Karpas-422 (cell line): ENCODE data around the gene PTPRD. TPM values are rescaled to one million over a fixed set of nuclear protein-coding genes. Genes with fewer than 3 reads are reported as not detected.

Experiments
- DNase-seq: peaks from one replicate; pipeline ENCODE4 v3.0.0-alpha.2; 2015
- H2AFZ ChIP-seq: fragments of 200-600 bp; sonication (generic); 2 replicates; pipeline ENCODE4 v1.6.1; 2014; ENCODE audit warnings: antibody characterized with exemption, low read length, mixed read lengths
- H3K27ac ChIP-seq: fragments of 200-600 bp; sonication (generic); 2 replicates; pipeline ENCODE4 v1.5.1; 2014; ENCODE audit warnings: mild to moderate bottlenecking, low read length, moderate library complexity
- H3K27me3 ChIP-seq: fragments of 200-600 bp; sonication (generic); 2 replicates; pipeline ENCODE4 v1.6.1; 2014; ENCODE audit warnings: low read length, mixed read lengths
- H3K36me3 ChIP-seq: fragments of 200-600 bp; sonication (generic); 2 replicates; pipeline ENCODE4 v1.6.1; 2014; ENCODE audit warnings: low read length, mixed read lengths; ENCODE audit not compliant: insufficient read depth
- H3K4me1 ChIP-seq: fragments of 200-600 bp; sonication (generic); 2 replicates; pipeline ENCODE4 v1.6.1; 2014; ENCODE audit warnings: mild to moderate bottlenecking, low read length, mixed read lengths
- H3K4me2 ChIP-seq: fragments of 200-600 bp; sonication (generic); 2 replicates; pipeline ENCODE4 v1.6.1; 2014; ENCODE audit warnings: low read length, low read depth, mild to moderate bottlenecking; ENCODE audit not compliant: poor library complexity, severe bottlenecking
- H3K4me3 ChIP-seq: fragments of 200-600 bp; sonication (generic); 2 replicates; pipeline ENCODE4 v1.5.1; 2014; ENCODE audit warnings: mild to moderate bottlenecking, antibody characterized with exemption, low read length, mixed read lengths
- H3K79me2 ChIP-seq: fragments of 200-600 bp; sonication (generic); 2 replicates; pipeline ENCODE4 v1.6.1; 2014; ENCODE audit warnings: mild to moderate bottlenecking, low read length, mixed read lengths
- H3K9ac ChIP-seq: fragments of 200-600 bp; sonication (generic); 2 replicates; pipeline ENCODE4 v1.6.0; 2014; ENCODE audit warnings: low read length
- H3K9me2 ChIP-seq: fragments of 200-600 bp; sonication (generic), shearing (Covaris generic); replicated peaks from 2 replicates; pipeline ENCODE4 v1.6.0; 2014; ENCODE audit warnings: mild to moderate bottlenecking, low read length, moderate library complexity; ENCODE audit not compliant: insufficient read depth
- H3K9me3 ChIP-seq: fragments of 300-700, 200-600 bp; sonication (generic); 2 replicates; pipeline ENCODE4 v1.6.1; 2014; ENCODE audit warnings: low read length, mixed read lengths
- H4K20me1 ChIP-seq: fragments of 200-600 bp; sonication (generic); 2 replicates; pipeline ENCODE4 v1.6.1; 2014; ENCODE audit warnings: mild to moderate bottlenecking, antibody characterized with exemption, low read length, low read depth; ENCODE audit not compliant: insufficient read depth
- total RNA-seq: library from RNA; depleted of rRNA; stranded (reverse); fragments of >200 nt; shearing (Covaris generic); gene quantifications from 2 replicates; pipeline ENCODE4 v1.2.3, GENCODE V29; 2014; ENCODE audit warnings: low replicate concordance

PTPRD gene
- total RNA-seq, 1 experiment from 2014 or later, result 0.63 TPM

DNA sequence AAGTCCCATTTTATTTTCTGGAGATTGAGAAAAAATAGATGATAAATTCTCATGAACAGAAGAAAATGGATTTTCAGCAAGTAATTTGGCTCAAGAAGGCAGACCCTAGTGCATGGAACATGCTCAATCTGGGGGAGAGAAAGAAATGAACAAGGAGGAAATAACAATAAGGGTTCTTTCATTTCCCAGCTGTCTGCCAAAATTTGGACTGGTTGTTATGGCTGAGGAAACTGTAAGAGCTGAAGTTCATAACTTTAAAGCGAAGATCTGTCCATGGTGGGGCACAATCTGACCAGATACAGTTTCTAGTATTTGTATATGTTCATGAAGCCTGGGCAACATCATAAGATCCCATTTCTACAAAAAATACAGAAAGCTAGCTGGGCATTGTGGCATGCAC, 1426.7 kb downstream of the PTPRD start:
- Histone ChIP-seq H3K9me3 (peaks cover 35% of the 10 kb centered on the region), H2AFZ (no peak overlapping the region), H3K9ac (no peak overlapping the region), H3K27me3 (no peaks in the 10 kb centered on the region), H3K27ac (no peak overlapping the region), H3K9me2 (no peaks in the 10 kb centered on the region), H3K4me1 (no peaks in the 10 kb centered on the region), H3K36me3 (no peaks in the 10 kb centered on the region), H3K4me2 (no peak overlapping the region), H4K20me1 (no peaks in the 10 kb centered on the region), H3K4me3 (no peak overlapping the region), H3K79me2 (no peaks in the 10 kb centered on the region)
- DNase-seq, result no peak

DNA sequence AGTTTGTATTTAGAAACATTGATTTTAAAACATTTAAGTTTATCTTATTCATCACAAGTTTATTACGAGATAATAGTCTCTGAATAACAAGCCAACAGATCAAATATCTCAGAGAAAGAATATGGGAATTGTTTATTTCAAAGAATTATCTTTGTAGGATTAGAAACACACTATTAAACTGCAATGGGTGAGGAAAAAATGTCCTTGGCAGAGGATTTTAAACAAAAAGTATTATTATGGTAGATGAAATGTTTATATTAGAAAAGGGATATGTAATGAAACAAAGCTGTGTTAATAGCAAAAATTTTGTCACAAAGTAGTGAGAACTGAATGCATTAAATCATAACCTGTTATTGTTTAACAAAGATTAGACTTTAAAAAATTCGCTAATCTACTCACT, 1430.4 kb downstream of the PTPRD start:
- H3K79me2 ChIP-seq, result no peaks in the 10 kb centered on the region
- no peak for DNase-seq
- H3K4me2 ChIP-seq, result no peak overlapping the region
- no peak overlapping the region for H2AFZ ChIP-seq
- no peaks in the 10 kb centered on the region for H3K4me1 ChIP-seq
- H3K27me3 ChIP-seq, result no peaks in the 10 kb centered on the region
- no peak overlapping the region for H3K9ac ChIP-seq
- no peak overlapping the region for H3K27ac ChIP-seq
- peaks cover 38% of the 10 kb centered on the region; the same call in 1 of the 2 replicates for H3K9me3 ChIP-seq
- H3K36me3 ChIP-seq, result no peaks in the 10 kb centered on the region
- no peaks in the 10 kb centered on the region for H4K20me1 ChIP-seq
- H3K9me2 ChIP-seq, result no peaks in the 10 kb centered on the region
- no peak overlapping the region for H3K4me3 ChIP-seq

DNA sequence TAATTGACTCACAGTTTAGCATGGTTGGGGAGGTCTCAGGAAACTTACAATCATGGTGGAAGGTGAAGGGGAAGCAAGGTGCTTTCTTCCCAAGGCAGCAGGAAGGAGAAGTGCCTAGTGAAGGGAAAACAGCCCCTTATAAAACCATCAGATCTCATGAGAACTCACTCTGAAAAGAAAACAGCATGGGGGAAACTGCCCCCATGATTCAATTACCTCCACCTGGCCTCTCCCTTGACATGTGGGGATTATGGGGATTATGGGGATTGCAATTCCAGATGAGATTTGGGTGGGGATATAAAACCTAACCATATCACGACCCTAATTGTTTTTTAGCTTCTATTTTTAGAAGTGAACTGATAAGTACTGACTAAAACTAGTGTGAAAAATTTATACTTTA, 1435.7 kb downstream of the PTPRD start:
- no peaks in the 10 kb centered on the region for H3K79me2 ChIP-seq

DNA sequence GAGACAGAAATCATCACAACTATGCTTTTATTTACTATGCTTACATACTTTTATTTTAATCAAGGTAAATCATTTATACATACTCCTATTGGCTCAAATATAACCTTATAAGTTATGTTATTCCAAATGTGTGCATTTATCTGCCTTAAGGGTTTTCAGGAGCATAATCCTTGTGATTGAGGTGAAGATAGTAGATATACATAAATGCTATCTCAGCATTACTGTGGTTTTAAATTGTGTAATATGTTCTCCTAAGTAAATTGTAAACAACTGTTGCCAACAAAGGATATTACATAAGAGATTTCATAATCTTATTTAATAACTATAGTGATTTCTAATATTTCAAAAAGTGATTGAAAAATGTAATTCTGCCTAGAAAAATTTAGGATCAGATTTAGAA, 1438.4 kb downstream of the PTPRD start:
- H3K9ac ChIP-seq, result no peak overlapping the region
- H4K20me1 ChIP-seq, result no peaks in the 10 kb centered on the region
- H3K4me1 ChIP-seq, result no peaks in the 10 kb centered on the region
- no peak overlapping the region for H3K4me3 ChIP-seq
- DNase-seq, result no peak
- no peaks in the 10 kb centered on the region for H3K27me3 ChIP-seq
- peaks cover 32% of the 10 kb centered on the region for H3K9me3 ChIP-seq
- no peak overlapping the region for H2AFZ ChIP-seq
- no peak overlapping the region for H3K27ac ChIP-seq
- H3K36me3 ChIP-seq, result no peaks in the 10 kb centered on the region
- no peaks in the 10 kb centered on the region for H3K79me2 ChIP-seq
- no peaks in the 10 kb centered on the region for H3K9me2 ChIP-seq
- no peak overlapping the region for H3K4me2 ChIP-seq

More for the DNA sequence above, 1435.7 kb downstream of the PTPRD start:
- Histone ChIP-seq H3K4me2 (no peak overlapping the region), H3K27ac (no peak overlapping the region), H3K36me3 (no peaks in the 10 kb centered on the region), H3K9me3 (peaks cover 32% of the 10 kb centered on the region), H3K9ac (no peak overlapping the region), H3K4me1 (no peaks in the 10 kb centered on the region), H3K4me3 (no peak overlapping the region), H3K27me3 (no peaks in the 10 kb centered on the region), H3K9me2 (no peaks in the 10 kb centered on the region), H4K20me1 (no peaks in the 10 kb centered on the region), H2AFZ (no peak overlapping the region)
- DNase-seq, result no peak

DNA sequence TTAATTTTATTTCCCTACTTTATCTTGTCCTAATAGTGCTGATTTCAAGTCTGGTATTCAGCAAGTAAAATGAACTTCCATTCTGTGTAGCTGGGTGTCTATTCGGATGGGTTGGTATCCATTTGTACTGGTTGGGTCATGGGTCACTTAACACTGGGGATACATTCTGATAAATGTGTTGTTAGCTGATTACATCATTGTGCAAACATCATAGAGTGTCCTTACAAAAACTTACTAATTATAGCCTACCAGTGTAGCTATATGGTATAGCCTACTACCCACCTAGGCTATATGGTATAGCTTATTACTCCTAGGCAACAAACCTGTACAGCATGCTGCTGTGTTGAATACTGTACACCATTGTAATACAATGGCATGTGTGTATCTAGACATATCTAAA, 1439.5 kb downstream of the PTPRD start:
- Histone ChIP-seq H3K27ac (no peak overlapping the region), H3K4me2 (no peak overlapping the region), H4K20me1 (no peaks in the 10 kb centered on the region), H3K4me1 (no peaks in the 10 kb centered on the region), H2AFZ (no peak overlapping the region), H3K27me3 (no peaks in the 10 kb centered on the region), H3K4me3 (no peak overlapping the region), H3K36me3 (no peaks in the 10 kb centered on the region), H3K9me2 (no peaks in the 10 kb centered on the region), H3K79me2 (no peaks in the 10 kb centered on the region), H3K9ac (no peak overlapping the region), H3K9me3 (peaks cover 24% of the 10 kb centered on the region)
- DNase-seq, result no peak

DNA sequence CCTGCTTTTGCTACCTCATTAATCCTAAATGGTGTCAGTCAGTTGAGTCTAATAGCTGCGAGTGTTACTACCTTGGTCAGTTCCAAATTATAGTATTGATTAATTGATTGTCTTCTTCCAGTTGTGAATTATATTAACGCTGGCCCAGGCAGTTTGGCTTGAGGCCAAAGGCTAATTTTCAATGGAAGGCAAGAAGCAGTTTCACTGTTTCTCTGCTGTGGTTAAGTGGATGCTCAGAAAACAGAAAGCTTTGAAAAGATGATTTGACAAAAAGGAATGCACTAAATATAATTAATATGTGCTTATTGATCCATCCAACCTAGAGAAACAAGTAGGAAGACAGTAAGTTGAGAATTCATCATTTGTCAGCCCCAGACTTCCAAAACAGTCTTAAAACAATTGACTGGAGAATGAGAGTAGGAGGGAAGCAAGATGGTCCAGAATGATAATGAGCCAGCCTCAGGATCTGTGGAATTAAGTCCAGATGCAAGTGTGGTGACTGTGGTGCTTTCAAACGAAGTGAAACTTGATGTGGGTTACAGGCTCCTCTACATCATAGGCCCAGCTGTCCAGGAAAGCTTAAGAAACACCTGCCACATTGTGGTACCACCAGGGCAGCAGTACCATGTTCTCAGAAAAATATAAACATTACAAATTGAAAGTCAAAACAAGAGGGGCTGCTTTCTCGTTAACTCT, 1442.2 kb downstream of the PTPRD start:
- H3K27me3 ChIP-seq, result no peaks in the 10 kb centered on the region
- peaks cover 25% of the 10 kb centered on the region for H3K9me3 ChIP-seq
- H4K20me1 ChIP-seq, result no peaks in the 10 kb centered on the region
- no peaks in the 10 kb centered on the region for H3K9me2 ChIP-seq
- no peak overlapping the region for H3K4me3 ChIP-seq
- no peaks in the 10 kb centered on the region for H3K36me3 ChIP-seq
- no peaks in the 10 kb centered on the region for H3K79me2 ChIP-seq
- H3K27ac ChIP-seq, result no peak overlapping the region
- H2AFZ ChIP-seq, result no peak overlapping the region
- H3K4me1 ChIP-seq, result no peaks in the 10 kb centered on the region
- no peak overlapping the region for H3K4me2 ChIP-seq
- no peak overlapping the region for H3K9ac ChIP-seq
- DNase-seq, result no peak

DNA sequence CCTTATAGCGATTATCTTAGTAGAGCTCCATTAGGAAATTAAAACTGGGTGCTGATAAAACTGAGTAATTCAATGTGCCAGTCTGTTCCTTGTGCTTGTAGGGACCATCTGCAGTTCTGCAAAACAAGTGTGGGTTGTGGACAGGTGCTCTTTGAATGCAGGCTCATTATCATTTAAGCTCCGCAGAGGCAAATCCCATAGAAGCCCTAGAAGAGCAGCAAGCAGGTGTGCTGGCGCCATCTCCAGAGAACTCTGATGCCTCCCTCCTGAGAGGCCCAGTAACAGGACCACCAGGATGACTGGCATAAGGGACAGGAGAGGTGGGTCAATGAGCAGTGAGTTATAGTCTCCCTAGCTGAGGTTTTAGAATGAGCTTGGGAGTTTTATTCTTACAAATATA, 1470.8 kb downstream of the PTPRD start:
- Histone ChIP-seq H3K79me2 (no peaks in the 10 kb centered on the region), H3K27ac (no peak overlapping the region), H4K20me1 (no peaks in the 10 kb centered on the region), H3K9me3 (peaks cover 33% of the 10 kb centered on the region; the same call in 1 of the 2 replicates), H3K4me3 (no peak overlapping the region), H3K4me1 (no peaks in the 10 kb centered on the region), H2AFZ (no peak overlapping the region), H3K36me3 (no peaks in the 10 kb centered on the region), H3K9ac (no peak overlapping the region), H3K27me3 (no peaks in the 10 kb centered on the region), H3K4me2 (no peak overlapping the region), H3K9me2 (no peaks in the 10 kb centered on the region)
- DNase-seq, result no peak

DNA sequence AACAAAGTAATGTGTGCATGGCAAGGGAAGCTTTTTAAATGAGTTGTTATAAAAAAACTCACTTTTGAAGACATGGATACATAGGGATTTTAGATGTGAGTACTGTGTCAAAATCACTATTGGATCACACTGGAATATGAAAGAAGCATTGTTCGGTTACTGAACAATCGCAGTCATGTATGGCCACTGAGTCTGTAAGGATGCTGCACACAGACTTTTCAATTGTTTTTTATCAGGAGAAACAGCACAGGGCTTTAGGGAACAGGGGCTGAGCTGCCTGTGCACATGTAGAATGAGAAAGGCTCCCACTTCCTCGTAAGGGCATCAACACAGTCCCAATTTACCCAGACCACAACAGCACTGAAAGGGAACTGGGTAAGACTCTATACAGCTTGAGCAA, 1479.3 kb downstream of the PTPRD start:
- no peak for DNase-seq
- H4K20me1 ChIP-seq, result no peaks in the 10 kb centered on the region
- no peaks in the 10 kb centered on the region for H3K79me2 ChIP-seq
- H3K9me3 ChIP-seq, result peaks cover 23% of the 10 kb centered on the region
- H3K4me3 ChIP-seq, result no peak overlapping the region
- no peak overlapping the region for H3K9ac ChIP-seq
- H2AFZ ChIP-seq, result no peak overlapping the region
- H3K4me1 ChIP-seq, result no peaks in the 10 kb centered on the region
- H3K27me3 ChIP-seq, result no peaks in the 10 kb centered on the region
- H3K27ac ChIP-seq, result no peak overlapping the region
- no peaks in the 10 kb centered on the region for H3K36me3 ChIP-seq
- H3K9me2 ChIP-seq, result no peaks in the 10 kb centered on the region
- H3K4me2 ChIP-seq, result no peak overlapping the region
